CD4-positive, alpha-beta T cell treated with Interleukin-4 for 4 hours (primary cell): ENCODE results near the gene PPIL6.

Source experiments
- DNase-seq: peaks from one replicate; pipeline ENCODE4 v3.0.0-alpha.2; 2020

Gene PPIL6

DNA sequence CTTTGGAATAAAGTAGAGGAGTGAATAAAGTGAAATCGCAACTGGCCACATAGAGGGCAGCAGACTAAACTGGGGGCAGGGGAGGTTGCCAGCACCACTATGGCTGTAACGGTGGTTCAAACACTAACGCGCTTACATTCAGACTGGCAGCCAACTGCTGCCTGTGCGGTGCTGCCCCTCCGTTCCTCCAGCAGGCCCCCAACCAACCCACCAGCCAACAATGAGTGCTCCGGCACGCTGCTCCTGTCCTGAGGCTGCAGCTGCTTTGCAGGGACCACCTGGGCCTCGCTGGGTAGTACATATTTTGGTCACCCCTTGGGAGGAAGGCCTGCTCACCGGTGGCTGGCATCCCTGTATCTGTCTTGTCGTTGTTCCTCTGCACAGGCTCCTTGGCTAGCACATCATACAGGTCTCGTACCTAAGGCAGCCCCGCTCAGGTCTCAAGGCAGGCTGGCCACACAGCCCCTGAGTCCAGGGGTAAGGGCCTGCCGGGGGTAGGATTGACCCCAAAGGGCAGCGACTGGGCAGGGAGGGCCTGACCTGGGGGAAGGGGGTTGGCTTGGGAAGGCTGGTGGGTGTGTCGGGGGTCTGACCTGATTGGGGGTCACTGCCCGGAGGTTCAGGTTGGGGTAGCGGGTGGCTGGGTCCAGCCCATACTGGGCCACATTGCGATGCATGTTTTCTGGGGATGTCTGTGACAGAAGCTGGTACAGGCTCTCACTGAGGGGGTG, 8.8 kb upstream of the PPIL6 start:
- DNase-seq, result no peak

GRCh38 chr6:109448615-109449014, 8.2 kb upstream of the PPIL6 start:
- no peak for DNase-seq

GRCh38 chr6:109447878-109448555, 7.6 kb upstream of the PPIL6 start:
- DNase-seq, result no peak

DNA sequence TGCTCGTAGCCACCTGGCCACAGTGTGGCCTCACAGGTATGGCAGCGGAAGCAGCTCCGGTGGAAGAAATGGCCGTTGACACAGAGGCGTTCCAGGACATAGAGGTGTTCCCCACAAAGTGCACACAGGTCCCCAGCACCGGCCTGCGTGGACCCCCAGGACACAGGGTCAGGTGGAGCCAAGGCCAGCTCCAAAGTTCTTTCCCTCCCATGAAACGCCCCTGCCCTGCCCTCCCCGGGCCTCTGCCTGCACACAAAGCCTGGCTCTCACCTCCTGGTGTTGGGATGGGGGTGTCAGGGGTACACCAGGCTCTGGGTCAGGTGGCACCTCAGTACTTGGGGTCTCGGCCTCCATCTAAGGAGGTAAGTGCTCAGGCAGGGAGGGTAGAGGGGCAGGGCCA, 6.7 kb upstream of the PPIL6 start:
- DNase-seq, result no peak

DNA sequence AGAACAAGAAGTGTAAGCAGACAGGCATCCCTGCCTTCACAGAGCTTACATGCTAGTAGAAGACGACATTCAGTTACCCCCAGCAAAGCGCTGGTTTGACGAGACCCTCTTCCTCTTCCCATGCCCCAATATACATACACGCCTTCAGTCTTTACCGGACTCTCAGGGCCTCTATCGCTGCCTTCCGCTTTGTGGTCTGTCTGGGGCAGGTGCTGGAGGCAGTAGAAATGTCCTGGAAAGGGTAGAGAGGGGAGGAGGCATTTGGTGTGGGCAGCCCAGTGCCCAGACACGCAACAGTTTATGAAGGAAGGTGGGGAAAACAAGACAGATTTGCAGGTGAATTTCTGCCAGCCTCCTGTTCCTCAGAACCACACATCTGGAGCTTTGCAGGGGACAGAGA, 6.1 kb upstream of the PPIL6 start:
- no peak for DNase-seq

GRCh38 chr6:109446072-109446471, 5.6 kb upstream of the PPIL6 start:
- DNase-seq, result no peak

DNA sequence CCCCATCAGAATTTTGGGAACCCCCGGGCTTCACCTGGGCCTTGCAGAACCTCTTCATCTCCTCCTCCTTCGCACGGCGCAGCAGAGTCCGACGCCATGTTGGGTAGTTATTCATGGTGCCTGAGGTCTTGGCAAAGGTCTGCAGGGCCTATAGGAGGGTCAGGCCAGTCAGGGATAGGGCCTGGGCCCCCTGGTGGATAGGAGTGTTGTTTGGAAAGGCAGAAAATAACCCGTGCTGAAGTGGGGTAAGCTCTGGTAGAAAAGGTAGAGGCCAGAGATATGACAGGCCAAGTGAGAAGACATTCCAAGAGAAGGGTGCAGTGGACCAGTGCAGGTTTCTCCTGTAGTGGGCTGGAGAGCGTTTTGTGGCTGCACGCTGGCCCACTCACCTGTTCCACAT, 5.0 kb upstream of the PPIL6 start:
- no peak for DNase-seq

- DNase-seq, result no peak
These were observed 3.1 kb upstream of the PPIL6 start for GRCh38 chr6:109443425-109443950.

DNA sequence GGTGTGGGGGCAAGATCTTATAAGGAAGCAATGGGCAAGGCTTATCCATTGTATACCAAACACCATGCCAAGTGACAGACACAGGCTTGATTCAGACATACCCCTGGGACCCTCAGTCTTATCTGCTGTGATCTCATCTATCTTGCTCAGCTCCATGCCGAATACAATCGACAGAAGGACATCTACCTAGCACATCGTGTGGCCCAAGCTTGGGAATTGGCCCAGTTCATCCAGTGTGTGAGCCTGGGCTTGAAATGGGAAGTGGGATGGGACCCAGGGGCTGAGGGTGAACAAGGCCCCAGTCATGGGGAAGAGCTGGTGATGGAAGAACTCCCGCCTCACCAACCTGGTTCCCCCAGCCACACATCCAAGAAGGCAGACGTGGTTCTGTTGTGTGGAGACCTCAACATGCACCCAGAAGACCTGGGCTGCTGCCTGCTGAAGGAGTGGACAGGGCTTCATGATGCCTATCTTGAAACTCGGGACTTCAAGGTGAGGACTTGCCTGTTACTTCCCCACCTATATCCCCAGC, 2.0 kb upstream of the PPIL6 start:
- DNase-seq, result no peak

- DNase-seq, result peak; percentile 34
These were observed 815 bp upstream of the PPIL6 start for GRCh38 chr6:109441069-109441816.

GRCh38 chr6:109436041-109436440, 4.4 kb downstream of the PPIL6 start:
- no peak for DNase-seq

GRCh38 chr6:109434456-109434855, 6.0 kb downstream of the PPIL6 start:
- no peak for DNase-seq

DNA sequence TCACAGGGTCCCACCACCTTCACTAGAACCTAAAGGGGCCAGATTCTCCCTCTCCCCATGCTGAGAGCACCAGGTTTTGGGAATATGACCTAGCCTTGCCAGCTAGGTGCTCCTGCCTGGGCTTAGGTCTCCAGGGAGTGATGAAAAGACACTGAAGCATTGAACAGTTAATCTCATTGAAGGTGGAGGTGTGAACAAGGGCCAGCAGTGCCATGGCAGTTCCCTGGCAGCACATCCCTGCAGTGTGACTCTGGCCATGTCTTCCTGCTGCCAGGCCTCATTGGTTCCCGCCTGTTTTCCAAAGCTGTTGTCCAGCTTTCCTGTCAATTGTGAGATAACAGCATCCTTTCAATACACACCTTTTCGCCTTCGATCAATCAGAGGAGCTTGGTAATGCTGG, 10.9 kb downstream of the PPIL6 start:
- DNase-seq, result no peak

GRCh38 chr6:109428889-109429477, 11.4 kb downstream of the PPIL6 start:
- DNase-seq, result no peak

GRCh38 chr6:109424946-109425345, 15.5 kb downstream of the PPIL6 start:
- no peak for DNase-seq

GRCh38 chr6:109421184-109421583, 19.2 kb downstream of the PPIL6 start:
- DNase-seq, result no peak

- DNase-seq, result no peak
These were observed 19.7 kb downstream of the PPIL6 start for GRCh38 chr6:109420751-109421150.

DNA sequence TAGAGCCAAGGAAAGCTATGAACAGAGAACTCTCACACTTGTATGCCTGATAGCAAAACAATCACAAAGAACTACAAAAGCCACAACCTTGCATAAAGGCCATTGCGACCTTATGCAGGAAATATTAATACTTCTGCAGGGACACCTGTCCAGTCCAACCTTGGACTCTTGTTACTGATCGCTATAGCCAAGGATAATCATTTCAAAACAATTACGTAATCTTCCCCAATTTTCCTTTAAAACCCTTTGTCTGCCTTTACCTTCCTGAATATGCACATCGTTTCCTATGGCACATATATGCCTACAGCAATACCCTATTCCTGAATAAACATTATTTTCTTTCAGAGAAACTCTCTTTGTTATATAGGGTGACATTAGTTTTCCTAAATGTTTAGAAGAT, 22.8 kb downstream of the PPIL6 start:
- no peak for DNase-seq

GRCh38 chr6:109411034-109411433, 29.4 kb downstream of the PPIL6 start:
- no peak for DNase-seq

DNA sequence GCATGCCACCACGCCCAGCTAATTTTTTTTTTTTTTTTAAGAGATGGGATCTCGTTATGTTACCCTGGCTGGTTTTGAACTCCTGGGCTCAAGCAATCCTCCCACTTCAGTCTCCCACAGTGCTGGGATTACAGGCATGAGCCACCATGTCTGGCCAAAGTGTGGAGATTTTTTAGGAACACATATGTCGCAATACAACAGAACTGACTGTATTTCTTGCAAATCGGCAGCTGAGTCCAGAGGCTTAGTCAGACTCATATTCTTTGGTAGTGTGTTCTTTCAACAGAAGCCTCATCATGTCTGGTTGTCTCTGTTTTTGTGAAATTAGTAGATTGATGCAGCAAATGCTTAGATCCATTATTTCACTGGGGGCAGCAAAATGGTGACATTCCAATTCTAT, 34.2 kb downstream of the PPIL6 start:
- DNase-seq, result no peak

DNA sequence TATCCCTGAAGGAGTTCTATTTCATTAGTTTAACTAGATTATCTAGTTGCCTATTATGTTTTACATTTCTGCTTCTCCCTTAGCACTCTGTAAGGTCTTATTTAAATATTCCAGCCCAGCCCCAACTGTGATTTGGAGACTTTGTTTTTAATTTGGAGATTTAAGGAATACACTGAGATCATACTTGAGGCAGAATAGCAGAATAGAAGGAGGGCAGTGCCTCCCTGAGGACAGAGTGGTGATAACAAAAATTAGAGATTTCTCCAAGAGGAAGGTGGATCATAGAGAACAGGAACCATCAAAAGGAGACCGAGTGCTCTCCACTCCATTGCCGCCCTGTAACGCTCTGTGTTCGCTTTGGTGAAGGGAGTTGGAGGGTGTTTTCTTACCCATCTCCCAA, 43.4 kb downstream of the PPIL6 start:
- no peak for DNase-seq

- no peak for DNase-seq
These were observed 44.2 kb downstream of the PPIL6 start for GRCh38 chr6:109396046-109396718.

DNA sequence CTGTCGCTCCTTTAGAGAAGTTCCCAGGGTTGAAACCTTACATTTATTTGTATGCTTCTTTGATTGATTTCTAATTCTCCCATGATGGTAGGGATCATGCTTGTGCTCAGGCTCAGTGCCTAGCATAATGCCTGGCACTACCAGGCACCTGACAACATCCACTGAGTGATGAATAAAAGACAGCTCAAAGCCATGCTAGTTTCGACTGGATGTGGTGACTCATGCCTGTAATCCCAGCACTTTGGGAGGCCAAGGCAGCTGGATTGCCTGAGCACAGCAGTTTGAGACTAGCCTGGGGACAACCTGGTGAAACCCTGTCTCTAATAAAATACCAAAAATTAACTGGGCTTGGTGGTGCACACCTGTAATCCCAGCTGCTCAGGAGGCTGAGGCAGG, 46.5 kb downstream of the PPIL6 start:
- DNase-seq, result no peak
